ENCODE data around the gene CTRB2.

DNA sequence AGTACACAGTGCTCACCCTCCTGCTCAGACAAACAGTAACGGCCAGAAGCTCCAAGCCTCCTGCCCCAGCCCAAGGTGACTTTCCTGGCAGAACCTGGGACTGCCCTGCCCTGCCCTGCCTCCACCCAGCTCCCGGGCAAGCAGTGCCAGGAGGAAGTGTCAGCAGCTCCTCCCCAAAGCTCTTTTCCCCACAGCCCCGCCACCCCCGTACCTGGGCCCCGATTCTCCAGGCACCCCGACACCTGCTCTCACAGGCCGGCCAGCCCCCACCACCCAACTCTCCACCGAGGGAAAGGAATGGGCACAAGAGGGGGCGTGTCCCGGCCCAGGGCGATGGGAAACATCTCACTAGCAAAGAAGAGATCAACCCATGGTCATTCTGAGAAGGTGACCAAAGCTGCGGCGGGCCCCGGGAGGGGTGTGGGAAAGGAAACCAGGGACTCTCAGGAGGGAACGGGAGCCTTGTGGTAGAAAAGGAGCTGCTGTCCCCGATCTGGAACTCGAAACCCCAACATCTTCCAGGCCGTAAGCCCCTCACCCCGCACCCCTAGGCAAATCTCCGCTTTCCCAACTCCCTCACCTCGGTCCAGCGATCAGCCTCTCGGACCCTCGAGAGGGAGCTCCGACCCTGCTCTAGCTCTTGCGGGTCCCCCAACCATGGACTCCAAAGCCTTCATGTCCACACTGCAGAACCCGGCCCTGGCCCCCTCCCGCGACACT, 43.3 kb upstream of the CTRB2 start:
- no peak for TF ChIP-seq SUZ12 (IDR thresholded peaks at IDR 0.05)
- TF ChIP-seq PKNOX1 (IDR thresholded peaks at IDR 0.05), result no peak
- no peak for TF ChIP-seq FOXM1 (IDR thresholded peaks at IDR 0.05; ENCODE audit: borderline replicate concordance)
- no peak for TF ChIP-seq HDGF (IDR thresholded peaks at IDR 0.05; ENCODE audit: borderline replicate concordance)
- no peak for TF ChIP-seq TARDBP (IDR thresholded peaks at IDR 0.05)
